Measurements from ENCODE around the gene HRH1.
"Not testable (repeated sequence)": the region's sequence is repeated elsewhere in the genome, so short reads cannot be mapped to it uniquely, and the experiment has no call there.

The HRH1 gene

DNA sequence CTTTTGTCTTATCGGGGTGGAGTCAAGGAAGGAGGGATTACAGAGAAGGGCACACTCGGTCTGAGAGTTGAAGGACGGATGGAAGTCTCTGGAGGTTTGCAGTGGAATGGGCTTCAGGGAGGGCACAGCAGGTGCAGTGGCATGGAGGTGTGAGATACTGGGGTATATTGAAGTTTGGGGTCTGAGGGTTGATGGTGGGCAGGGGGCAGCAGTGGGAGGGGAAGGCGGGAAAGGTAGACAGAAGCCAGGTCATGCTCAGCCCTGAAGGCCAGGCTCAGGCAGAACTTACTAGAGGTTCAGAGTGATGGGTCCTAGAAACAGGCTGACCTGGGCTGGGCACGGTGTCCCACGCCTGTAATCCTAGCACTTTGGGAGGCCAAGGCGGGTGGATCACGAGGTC, 52.7 kb downstream of the HRH1 start:
- peak overlapping the region in 1 of 2 donors; percentile 2 for H3K27ac ChIP-seq
- no peak for DNase-seq (ENCODE audit: low spot score)
- no peak overlapping the region for H3K4me3 ChIP-seq
- TF ChIP-seq, protein P1, sequence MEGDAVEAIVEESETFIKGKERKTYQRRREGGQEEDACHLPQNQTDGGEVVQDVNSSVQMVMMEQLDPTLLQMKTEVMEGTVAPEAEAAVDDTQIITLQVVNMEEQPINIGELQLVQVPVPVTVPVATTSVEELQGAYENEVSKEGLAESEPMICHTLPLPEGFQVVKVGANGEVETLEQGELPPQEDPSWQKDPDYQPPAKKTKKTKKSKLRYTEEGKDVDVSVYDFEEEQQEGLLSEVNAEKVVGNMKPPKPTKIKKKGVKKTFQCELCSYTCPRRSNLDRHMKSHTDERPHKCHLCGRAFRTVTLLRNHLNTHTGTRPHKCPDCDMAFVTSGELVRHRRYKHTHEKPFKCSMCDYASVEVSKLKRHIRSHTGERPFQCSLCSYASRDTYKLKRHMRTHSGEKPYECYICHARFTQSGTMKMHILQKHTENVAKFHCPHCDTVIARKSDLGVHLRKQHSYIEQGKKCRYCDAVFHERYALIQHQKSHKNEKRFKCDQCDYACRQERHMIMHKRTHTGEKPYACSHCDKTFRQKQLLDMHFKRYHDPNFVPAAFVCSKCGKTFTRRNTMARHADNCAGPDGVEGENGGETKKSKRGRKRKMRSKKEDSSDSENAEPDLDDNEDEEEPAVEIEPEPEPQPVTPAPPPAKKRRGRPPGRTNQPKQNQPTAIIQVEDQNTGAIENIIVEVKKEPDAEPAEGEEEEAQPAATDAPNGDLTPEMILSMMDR (IDR thresholded peaks at IDR 0.05) = no peak

- no peak for DNase-seq (ENCODE audit: low spot score)
- TF ChIP-seq, protein P1 (IDR thresholded peaks at IDR 0.05) = no peak
- peak overlapping the region; percentile 65 to 84 for H3K27ac ChIP-seq
- peak overlapping the region; percentile 29 for H3K4me3 ChIP-seq
Observed at GRCh38 chr3:11211531-11212298, 57.4 kb downstream of the HRH1 start.

GRCh38 chr3:11212299-11212608, 58.0 kb downstream of the HRH1 start:
- TF ChIP-seq, protein P1 (IDR thresholded peaks at IDR 0.05) = no peak
- no peak overlapping the region for H3K4me3 ChIP-seq
- DNase-seq (ENCODE audit: low spot score) = no peak
- H3K27ac ChIP-seq = peak overlapping the region; percentile 65 to 77

DNA sequence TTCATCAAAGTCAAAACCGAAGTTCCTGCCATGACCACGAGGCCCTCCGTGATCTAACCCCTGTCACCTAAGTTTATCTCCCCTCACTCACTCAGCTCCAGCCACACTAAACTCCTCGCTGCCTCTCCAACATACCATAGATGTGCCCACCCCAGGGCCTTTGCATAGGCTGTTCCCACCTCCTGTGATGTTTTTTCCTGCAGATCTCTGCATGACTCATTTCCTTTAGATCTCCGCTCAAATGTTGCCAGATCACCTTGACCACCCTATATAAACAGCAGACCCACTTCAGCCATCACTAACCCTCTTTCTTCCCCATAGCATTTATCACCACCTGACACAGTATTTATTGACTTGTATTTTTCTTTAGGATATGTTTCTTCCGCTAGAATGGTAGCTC, 58.5 kb downstream of the HRH1 start:
- peak overlapping the region; percentile 65 to 77 for H3K27ac ChIP-seq
- TF ChIP-seq, protein P1 (IDR thresholded peaks at IDR 0.05) = no peak
- no peak for DNase-seq (ENCODE audit: low spot score)
- H3K4me3 ChIP-seq = no peak overlapping the region

GRCh38 chr3:11213810-11214450, 59.6 kb downstream of the HRH1 start:
- Histone ChIP-seq H3K4me3 (no peak overlapping the region), H3K27ac (peak overlapping the region; percentile 7 to 16)
- no peak for DNase-seq (ENCODE audit: low spot score)
- TF ChIP-seq, protein P1 (IDR thresholded peaks at IDR 0.05) = no peak

- Histone ChIP-seq H3K4me3 (no peak overlapping the region), H3K27ac (peak overlapping the region in 1 of 2 donors; percentile 16)
- DNase-seq (ENCODE audit: low spot score) = no peak
- TF ChIP-seq, protein P1 (IDR thresholded peaks at IDR 0.05) = no peak
Observed at GRCh38 chr3:11214451-11214978, 60.2 kb downstream of the HRH1 start.

DNA sequence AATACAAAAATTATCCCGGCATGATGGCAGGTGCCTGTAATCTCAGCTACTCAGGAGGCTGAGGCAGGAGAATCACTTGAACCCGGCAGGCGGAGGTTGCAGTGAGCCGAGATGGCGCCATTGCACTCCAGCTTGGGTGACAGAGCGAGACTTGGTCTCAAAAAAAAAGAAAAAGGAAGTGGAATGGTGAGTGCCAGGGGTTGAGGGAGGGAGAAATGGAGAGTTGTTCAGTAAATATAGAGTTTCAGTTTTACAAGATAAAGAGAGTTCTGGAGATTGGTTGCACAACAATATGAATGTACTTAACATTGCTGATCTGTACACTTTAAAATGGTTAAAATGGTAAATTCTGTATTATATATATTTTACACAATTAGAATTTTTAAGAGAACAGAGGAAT, 63.1 kb downstream of the HRH1 start:
- not testable (repeated sequence) for H3K27ac ChIP-seq; H3K4me3 ChIP-seq; DNase-seq (ENCODE audit: low spot score)
